Stimulated activated CD8-positive, alpha-beta memory T cell treated with anti-CD3 and anti-CD28 coated beads, Interleukin-15, amount 100 ng/mL, for 1 hour (primary cell): ENCODE data around the gene BAIAP2.

Source experiments
- DNase-seq: peaks from one replicate; pipeline ENCODE4 v3.0.0-alpha.2; 2020; ENCODE audit warnings: low read depth

The BAIAP2 gene

GRCh38 chr17:81125573-81126081, 90.7 kb downstream of the BAIAP2 start:
- no peak for DNase-seq

GRCh38 chr17:81126281-81127132, 91.6 kb downstream of the BAIAP2 start:
- DNase-seq = no peak

GRCh38 chr17:81127133-81127455, 92.1 kb downstream of the BAIAP2 start:
- no peak for DNase-seq

- no peak for DNase-seq
These were observed 92.7 kb downstream of the BAIAP2 start for GRCh38 chr17:81127526-81128177.

DNA sequence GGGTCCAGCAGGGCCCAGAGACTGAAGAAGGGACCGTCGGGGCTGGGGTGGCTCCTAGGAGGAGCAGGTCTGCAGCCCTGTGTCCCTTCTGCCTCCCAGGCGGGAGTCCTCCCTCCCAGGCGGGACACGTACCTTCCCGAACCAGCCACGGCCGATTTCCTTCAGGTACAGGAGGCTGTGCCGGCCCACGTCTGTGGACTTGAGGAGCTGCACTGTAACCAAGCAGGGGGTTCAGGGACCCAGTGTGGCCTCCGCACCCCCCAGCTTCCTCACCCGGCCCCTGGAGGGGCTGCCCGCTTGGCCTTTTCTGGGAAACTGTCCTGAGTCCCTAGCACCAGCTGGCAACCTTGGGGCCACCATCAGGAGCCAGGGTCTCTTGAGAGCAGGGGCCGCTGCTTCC, 93.4 kb downstream of the BAIAP2 start:
- DNase-seq = no peak

DNA sequence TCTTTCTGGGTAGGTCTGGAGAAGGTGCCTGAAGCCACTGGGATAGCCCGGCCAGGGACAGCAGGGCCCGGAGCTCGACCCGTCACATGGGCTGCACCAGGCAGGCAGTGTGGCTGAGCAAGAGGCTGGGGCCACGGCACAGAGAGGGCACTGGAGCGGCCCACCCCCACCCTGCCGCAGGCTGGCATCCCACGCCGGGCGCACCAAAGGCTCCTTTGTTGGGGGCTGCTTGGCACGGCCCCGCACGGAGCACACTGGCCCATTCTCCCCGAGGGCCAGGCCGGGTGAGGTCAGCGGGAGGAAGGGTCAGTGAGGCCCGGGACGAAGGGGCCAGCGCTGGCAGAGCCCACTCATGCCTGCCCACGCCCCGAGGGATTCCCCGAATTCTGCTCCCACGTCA, 93.8 kb downstream of the BAIAP2 start:
- no peak for DNase-seq

GRCh38 chr17:81129289-81129688, 94.3 kb downstream of the BAIAP2 start:
- DNase-seq = no peak

DNA sequence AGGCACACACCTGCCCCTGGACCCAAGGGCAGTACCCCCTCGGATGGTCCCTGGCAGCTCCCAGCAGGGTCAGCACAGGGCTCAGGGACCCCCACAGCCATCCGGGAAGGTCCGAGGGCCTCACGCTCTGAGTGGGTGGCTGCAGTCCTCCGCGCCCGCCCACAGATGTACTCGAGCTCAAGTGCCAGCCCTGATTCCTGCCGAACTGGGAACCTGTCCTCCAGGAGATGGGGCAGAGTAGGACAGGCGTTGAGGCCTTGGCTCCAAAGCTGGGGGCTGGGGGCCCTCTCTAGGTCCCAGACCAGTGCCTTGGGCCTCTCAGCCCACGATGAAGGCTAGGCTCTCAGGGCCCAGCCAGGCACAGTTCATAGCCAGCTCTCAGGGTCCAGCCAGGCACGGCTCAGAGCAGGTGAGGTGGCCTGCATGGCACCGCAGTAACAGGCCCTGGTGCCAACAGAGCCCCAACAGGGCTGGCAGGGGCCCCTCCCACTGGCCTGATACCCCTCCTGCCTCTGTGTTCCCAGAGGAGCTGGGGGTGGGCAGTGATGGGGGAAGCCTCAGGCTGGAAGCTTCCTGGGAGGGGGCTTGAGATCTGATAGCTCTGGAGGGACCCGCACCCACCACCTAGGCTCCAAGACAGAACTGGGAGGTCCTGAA, 94.9 kb downstream of the BAIAP2 start:
- no peak for DNase-seq

DNA sequence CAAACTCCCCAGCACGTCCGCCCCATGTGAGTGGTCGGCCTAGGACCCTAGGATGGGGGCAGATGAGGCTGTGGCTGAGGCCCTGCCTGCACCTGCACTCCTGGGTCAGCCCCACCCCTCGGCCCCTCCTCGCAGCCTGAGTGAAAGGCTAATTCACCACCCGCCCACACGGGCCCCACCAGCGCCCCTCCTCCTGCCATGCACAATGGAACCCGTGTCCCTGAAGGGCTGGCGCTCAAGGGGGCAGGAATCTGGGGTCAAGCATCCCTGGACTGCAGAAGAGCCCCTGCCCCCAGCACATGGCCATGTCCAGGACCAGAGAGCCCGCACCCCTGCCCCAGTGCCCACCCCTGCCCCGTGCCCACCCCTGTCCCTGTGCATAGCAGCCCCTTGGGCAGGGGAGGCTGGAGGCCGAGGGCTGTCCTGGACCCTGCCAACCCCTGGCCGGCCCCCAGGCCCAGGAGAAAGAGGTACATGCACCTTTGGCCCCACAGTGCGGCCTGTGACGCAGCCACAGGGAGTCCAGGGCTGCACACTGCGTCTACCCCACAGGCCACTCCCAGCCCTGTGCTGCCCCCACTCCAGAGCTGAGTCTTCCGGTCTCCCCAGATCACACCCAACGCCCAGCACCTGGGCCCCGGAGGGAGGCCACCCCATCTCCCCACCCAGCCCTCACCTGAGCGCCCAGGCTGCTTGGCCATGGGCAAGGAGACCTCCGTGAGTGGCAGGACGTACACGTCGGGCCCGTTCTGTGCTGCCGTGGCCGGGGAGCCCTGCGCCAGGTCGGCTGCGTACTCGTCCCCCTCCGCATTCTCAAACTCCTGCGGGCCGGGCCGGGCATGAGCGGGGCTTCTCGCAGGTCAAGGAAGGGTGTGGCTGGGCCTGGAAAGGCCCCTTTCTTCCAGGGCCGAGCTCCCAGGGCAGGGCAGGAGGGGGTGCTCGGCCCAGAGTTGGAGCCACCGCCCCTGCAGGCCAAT, 95.7 kb downstream of the BAIAP2 start:
- no peak for DNase-seq

GRCh38 chr17:81131486-81132196, 96.7 kb downstream of the BAIAP2 start:
- DNase-seq = no peak

DNA sequence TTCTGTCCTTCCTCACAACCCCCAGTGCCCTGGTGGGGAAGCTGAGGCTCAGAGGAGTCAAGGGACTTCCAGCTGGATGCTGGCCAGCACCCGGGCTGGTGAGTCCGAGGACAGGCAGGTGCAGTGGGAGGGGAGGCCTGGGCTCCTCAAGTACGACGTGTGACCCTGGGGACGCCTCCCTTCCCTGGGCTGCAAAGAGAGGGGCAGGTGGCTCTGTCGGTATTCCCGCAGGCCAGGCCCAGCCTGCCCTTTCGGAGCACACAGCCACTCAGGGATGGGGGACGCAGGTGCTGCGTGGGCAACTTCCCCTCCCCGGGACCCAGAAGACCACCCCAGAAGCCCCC, 97.2 kb downstream of the BAIAP2 start:
- DNase-seq = no peak

- DNase-seq = no peak
These were observed 98.1 kb downstream of the BAIAP2 start for GRCh38 chr17:81132770-81133723.

DNA sequence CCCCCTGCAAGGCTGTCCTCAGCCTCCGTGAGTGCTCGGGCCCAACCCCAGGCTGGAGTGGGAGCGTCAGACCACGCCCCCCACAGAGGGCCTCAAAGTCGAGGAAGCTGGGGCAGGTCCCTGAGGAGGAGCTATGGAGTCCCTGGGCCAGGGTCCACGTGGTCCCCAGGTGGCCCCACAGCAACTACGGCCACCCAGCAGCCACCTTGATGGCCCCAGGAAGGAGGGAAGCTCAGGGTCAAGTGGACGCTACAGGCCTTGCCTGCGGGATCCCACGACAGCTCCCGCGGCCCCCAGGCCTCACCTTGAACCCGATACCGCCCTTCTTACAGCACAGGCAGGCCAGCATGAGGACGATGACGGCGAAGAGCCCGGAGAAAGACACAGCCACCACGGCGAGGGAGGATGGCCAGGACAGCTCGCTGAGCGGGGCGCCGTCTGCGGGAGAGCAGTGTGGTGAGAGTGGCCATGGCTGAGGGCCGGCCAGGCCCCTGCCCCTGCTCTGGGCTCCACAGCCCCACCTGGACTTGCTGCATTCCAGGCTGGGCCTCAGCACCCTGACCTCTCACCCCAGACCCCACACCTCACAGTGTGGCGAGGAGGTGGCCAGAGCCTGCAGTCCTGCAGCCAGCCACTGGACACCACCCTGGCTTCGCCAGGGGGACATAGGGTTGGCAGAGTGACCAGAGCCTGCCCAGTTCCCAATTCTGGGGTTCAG, 99.3 kb downstream of the BAIAP2 start:
- no peak for DNase-seq

DNA sequence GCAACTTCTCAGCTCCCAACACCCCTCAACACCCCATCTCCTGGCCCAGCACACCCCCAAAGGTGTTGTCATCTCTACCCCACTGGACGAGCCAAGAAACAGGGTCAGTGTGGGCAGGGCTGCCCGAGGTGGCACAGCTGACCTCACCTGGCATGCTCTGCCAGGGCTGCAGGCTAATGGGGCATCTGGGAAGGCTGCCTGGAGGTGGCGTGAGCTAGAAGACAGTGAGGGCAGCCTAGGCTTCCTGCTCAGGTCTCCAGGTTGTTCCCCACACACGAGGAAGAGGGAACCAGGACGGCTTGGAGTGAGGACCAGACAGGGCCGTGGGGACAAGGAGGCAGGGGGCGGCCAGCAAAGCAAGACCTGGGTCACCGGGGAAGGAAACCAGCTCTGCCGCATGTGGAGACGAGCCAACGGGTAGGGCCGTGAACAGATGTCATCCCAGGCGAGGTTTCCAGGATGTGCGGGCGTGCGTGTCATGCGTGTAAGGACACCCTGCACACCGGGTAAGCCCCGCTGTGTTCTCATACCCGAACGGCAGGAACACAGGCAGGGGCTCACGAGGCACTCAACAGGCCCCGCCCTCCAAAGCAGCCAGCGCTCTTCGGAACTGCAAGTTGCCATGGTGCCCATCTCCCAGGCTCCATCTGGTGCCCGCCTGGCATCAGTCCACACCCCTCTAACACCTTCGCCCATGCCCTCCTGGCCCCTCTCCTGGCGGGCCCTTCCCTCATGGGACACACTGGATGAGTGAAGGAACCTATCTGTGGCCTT, 100.7 kb downstream of the BAIAP2 start:
- no peak for DNase-seq

DNA sequence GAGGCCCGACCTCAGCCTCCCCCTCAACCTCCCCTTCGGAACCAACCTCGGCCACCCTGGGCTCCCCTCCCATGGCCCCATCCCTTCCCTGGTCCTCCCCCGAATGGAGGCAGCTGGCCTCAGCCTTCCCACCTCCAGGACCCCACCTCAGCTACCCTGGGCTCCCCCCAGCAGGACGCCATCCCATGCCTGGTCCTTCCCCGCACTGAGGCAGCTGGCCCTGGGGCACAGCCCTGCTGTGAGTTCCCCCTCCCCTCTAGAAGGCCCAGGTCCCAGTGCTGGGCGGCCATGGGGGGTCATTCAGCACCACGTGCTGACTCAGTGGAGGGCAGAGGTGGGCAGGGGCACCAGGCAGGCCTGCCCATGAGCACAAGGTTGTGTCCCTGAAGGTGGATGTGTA, 101.4 kb downstream of the BAIAP2 start:
- no peak for DNase-seq

DNA sequence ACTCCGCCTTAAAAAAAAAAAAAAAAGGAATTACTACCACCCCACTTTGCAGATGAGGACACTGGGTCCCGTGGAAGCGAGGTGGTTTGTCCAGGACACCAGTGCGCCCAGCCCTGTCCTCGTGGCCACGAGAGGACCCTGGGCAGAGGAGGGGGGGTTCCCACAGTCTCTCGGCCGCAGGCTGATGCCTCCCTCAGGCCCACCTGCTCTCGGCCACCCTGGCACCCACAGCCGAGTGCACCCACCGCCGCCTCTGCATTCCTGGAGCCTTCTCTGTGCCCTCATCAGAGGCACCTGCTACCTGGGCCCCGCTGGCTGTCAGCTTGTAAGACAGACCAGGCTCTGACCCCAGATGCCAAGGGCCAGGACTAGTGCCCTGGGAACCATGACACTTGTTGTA, 102.3 kb downstream of the BAIAP2 start:
- DNase-seq = no peak

GRCh38 chr17:81138083-81138482, 103.1 kb downstream of the BAIAP2 start:
- DNase-seq = no peak

- DNase-seq = no peak
These were observed 103.5 kb downstream of the BAIAP2 start for GRCh38 chr17:81138500-81138899.

DNA sequence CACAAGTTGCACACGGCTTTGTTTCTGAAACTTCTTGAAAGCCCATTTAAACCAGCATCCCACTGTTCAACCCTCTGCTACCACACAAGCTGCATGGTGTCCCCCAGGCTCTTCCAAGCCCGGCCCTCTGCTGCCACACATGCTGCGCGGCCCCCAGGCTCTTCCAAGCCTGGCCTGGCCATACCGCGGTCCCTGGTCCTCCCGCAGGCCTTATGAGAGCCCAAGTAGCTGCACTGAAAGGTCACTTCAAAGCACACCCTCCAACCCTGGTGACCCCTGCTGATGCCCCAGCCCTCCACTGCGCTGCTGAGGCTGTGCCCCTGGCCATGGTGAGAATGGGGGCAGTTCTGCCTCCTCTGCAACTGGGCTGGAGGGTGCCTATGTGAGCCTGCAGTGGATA, 104.5 kb downstream of the BAIAP2 start:
- no peak for DNase-seq
